ENCODE measurements around the gene KCNH4.
"Not testable (repeated sequence)": the region's sequence is repeated elsewhere in the genome, so short reads cannot be mapped to it uniquely, and the experiment has no call there.

GRCh38 chr17:42211921-42212341 is 31.0 kb upstream of the KCNH4 start:
- not testable (repeated sequence) for TF ChIP-seq ZNF274 (IDR thresholded peaks at IDR 0.05; ENCODE audit: low read depth, low read length); CTCF (IDR thresholded peaks at IDR 0.05 in 2 of 3, conservative IDR thresholded peaks at IDR 0.05 in 1 of 3; ENCODE audit: borderline replicate concordance in 1 of 3, insufficient read depth in 1 of 3, low read depth in 2 of 3, low read length in 2 of 3); POLR2AphosphoS5 (IDR thresholded peaks at IDR 0.05; ENCODE audit: low read depth, low read length); EZH2 (IDR thresholded peaks at IDR 0.05); ATF3 (IDR thresholded peaks at IDR 0.05); POLR2A (IDR thresholded peaks at IDR 0.05; ENCODE audit: borderline replicate concordance, extremely low read depth, insufficient read depth, insufficient read length); JUND (IDR thresholded peaks at IDR 0.05)

Data from HCT116 (cell line).